ENCODE data around the gene CYP46A1. TPM values are rescaled to one million over a fixed set of nuclear protein-coding genes. Genes with fewer than 3 reads are reported as not detected.
"Not testable (repeated sequence)": the region's sequence is repeated elsewhere in the genome, so short reads cannot be mapped to it uniquely, and the experiment has no call there.

The CYP46A1 gene
- total RNA-seq, 1 donor from 2014 or later, result 0.05 TPM

GRCh38 chr14:99649219-99649618 lies 34.9 kb upstream of the CYP46A1 start:
- Mint-ChIP-seq H3K27me3 (peaks cover 15% of the 10 kb centered on the region), H3K4me3 (no peak overlapping the region), H3K36me3 (ENCODE audit: low read depth) (no peaks in the 10 kb centered on the region), H3K4me1 (no peaks in the 10 kb centered on the region), H3K27ac (no peak overlapping the region), H3K9me3 (no peaks in the 10 kb centered on the region)
- intact Hi-C loops (cut with micrococcal nuclease), result no loop called here
- DNase-seq, result no peak

GRCh38 chr14:99649643-99650042 lies 34.5 kb upstream of the CYP46A1 start:
- intact Hi-C loops (cut with micrococcal nuclease), result no loop called here
- H3K9me3 Mint-ChIP-seq, result no peaks in the 10 kb centered on the region
- no peak for DNase-seq
- H3K27ac Mint-ChIP-seq, result no peak overlapping the region
- H3K27me3 Mint-ChIP-seq, result peaks cover 15% of the 10 kb centered on the region
- H3K4me3 Mint-ChIP-seq, result no peak overlapping the region
- no peaks in the 10 kb centered on the region for H3K4me1 Mint-ChIP-seq
- H3K36me3 Mint-ChIP-seq (ENCODE audit: low read depth), result no peaks in the 10 kb centered on the region

DNA sequence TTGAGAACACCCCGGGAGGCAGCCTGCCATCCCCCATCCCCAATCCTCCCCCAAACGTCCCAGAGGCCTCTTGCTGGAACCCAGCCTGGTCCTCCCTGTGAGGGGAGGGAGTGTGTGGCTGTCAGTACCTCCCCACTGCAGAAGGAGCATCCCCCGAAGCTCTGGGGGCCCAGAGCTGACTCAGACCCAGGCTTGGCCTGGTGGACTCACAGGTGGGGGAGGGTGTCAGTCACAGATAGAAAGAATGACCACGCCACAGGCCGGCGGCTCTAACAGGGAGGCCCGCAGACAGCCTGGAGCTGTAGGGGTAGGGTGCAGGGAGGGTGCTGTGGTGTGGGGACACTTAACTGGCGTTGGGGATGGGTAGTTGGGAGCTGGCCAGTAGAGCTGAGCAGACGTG lies 33.9 kb upstream of the CYP46A1 start:
- H3K9me3 Mint-ChIP-seq, result no peaks in the 10 kb centered on the region
- intact Hi-C loops (cut with micrococcal nuclease), result no loop called here
- H3K27me3 Mint-ChIP-seq, result peaks cover 16% of the 10 kb centered on the region
- no peaks in the 10 kb centered on the region for H3K36me3 Mint-ChIP-seq (ENCODE audit: low read depth)
- no peak overlapping the region for H3K27ac Mint-ChIP-seq
- no peaks in the 10 kb centered on the region for H3K4me1 Mint-ChIP-seq
- H3K4me3 Mint-ChIP-seq, result no peak overlapping the region
- DNase-seq, result no peak

- Mint-ChIP-seq H3K27ac (no peak overlapping the region), H3K27me3 (peaks cover 10% of the 10 kb centered on the region), H3K36me3 (ENCODE audit: low read depth) (no peaks in the 10 kb centered on the region), H3K4me1 (no peaks in the 10 kb centered on the region), H3K4me3 (no peak overlapping the region), H3K9me3 (no peaks in the 10 kb centered on the region)
- intact Hi-C loops (cut with micrococcal nuclease), result no loop called here
- no peak for DNase-seq
These were observed 31.9 kb upstream of the CYP46A1 start for GRCh38 chr14:99651953-99652746.

DNA sequence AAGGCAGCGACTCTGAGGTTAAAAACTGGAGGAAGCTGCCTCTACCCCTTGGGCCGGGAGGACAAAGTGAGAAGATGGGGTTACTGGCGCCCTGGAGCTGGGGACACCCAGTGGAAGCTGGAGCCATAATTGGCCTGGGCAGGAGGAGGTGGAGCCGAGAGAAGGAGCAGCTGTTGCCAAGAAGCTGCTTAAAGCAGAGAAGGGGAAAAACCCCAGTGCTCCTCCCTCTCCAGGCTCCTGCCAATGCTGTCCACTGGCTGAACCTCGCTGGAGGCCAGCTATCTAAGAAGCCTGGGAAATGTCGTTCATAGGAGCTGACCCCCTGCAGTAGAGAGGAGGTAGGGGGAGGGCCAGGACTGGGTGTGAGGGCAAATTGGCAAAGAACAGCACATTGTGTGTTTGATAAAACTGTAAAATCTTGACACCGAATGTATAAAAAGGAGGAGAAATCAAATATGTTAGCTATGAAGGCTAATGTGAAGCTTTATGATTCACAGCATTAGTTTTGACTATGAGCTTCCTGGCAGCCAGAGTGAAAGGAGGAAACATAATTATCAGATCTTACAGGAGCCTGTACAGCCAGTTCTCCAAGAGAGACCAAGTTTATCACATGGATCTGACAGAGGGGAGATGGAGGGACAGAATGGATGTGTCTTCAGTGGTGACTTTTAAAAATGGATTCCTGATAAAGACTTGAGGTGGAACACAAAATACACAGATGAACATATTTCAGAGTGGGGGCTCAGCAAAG lies 29.7 kb upstream of the CYP46A1 start:
- H3K27me3 Mint-ChIP-seq, result peaks cover 27% of the 10 kb centered on the region
- H3K4me3 Mint-ChIP-seq, result no peak overlapping the region
- H3K4me1 Mint-ChIP-seq, result no peaks in the 10 kb centered on the region
- DNase-seq, result no peak
- intact Hi-C loops (cut with micrococcal nuclease), result no loop called here
- H3K27ac Mint-ChIP-seq, result no peak overlapping the region
- H3K9me3 Mint-ChIP-seq, result no peaks in the 10 kb centered on the region
- H3K36me3 Mint-ChIP-seq (ENCODE audit: low read depth), result no peaks in the 10 kb centered on the region

- peaks cover 34% of the 10 kb centered on the region for H3K27me3 Mint-ChIP-seq
- H3K4me3 Mint-ChIP-seq, result no peak overlapping the region
- H3K27ac Mint-ChIP-seq, result no peak overlapping the region
- no peak for DNase-seq
- H3K36me3 Mint-ChIP-seq (ENCODE audit: low read depth), result no peaks in the 10 kb centered on the region
- intact Hi-C loops (cut with micrococcal nuclease), result no loop called here
- H3K4me1 Mint-ChIP-seq, result no peaks in the 10 kb centered on the region
- no peaks in the 10 kb centered on the region for H3K9me3 Mint-ChIP-seq
These were observed 28.6 kb upstream of the CYP46A1 start for GRCh38 chr14:99655521-99655920.

DNA sequence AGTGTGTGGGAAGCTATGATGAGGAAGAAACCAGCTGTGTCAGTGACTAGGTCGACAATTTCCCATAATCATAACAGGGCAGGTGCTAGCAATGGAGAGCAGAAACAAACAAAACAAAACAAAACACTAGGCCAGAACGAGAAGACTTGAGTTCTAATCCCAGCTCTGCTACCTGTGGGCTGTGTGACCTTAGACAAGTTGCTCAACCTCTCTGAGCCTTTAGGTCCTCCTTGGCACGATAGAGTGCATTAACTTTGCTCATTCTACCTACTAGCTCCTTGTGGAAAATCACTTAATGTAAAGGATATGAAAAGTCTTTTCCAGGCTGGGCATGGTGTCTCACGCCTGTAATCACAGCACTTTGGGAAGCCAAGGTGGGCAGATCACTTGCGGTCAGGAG lies 27.9 kb upstream of the CYP46A1 start:
- Mint-ChIP-seq H3K4me1 (peaks cover 1% of the 10 kb centered on the region), H3K9me3 (no peaks in the 10 kb centered on the region), H3K4me3 (no peak overlapping the region), H3K27ac (no peak overlapping the region), H3K36me3 (ENCODE audit: low read depth) (no peaks in the 10 kb centered on the region), H3K27me3 (peaks cover 40% of the 10 kb centered on the region)
- DNase-seq, result no peak
- intact Hi-C loops (cut with micrococcal nuclease), result no loop called here

GRCh38 chr14:99657645-99658155 lies 26.4 kb upstream of the CYP46A1 start:
- Mint-ChIP-seq H3K36me3 (ENCODE audit: low read depth) (no peaks in the 10 kb centered on the region), H3K4me1 (peaks cover 1% of the 10 kb centered on the region), H3K27ac (no peak overlapping the region), H3K4me3 (no peak overlapping the region), H3K9me3 (no peaks in the 10 kb centered on the region), H3K27me3 (peaks cover 53% of the 10 kb centered on the region)
- DNase-seq, result no peak
- intact Hi-C loops (cut with micrococcal nuclease), result no loop called here

GRCh38 chr14:99658218-99658845 lies 25.8 kb upstream of the CYP46A1 start:
- peaks cover 1% of the 10 kb centered on the region for H3K4me1 Mint-ChIP-seq
- no peaks in the 10 kb centered on the region for H3K36me3 Mint-ChIP-seq (ENCODE audit: low read depth)
- no peak for DNase-seq
- H3K4me3 Mint-ChIP-seq, result no peak overlapping the region
- intact Hi-C loops (cut with micrococcal nuclease), result no loop called here
- no peak overlapping the region for H3K27ac Mint-ChIP-seq
- peaks cover 55% of the 10 kb centered on the region for H3K27me3 Mint-ChIP-seq
- no peaks in the 10 kb centered on the region for H3K9me3 Mint-ChIP-seq

- Mint-ChIP-seq H3K9me3 (no peaks in the 10 kb centered on the region), H3K4me1 (peaks cover 1% of the 10 kb centered on the region), H3K4me3 (no peak overlapping the region), H3K27ac (no peak overlapping the region), H3K27me3 (peaks cover 55% of the 10 kb centered on the region), H3K36me3 (ENCODE audit: low read depth) (no peaks in the 10 kb centered on the region)
- intact Hi-C loops (cut with micrococcal nuclease), result no loop called here
- DNase-seq, result no peak
These were observed 24.8 kb upstream of the CYP46A1 start for GRCh38 chr14:99659333-99659741.

DNA sequence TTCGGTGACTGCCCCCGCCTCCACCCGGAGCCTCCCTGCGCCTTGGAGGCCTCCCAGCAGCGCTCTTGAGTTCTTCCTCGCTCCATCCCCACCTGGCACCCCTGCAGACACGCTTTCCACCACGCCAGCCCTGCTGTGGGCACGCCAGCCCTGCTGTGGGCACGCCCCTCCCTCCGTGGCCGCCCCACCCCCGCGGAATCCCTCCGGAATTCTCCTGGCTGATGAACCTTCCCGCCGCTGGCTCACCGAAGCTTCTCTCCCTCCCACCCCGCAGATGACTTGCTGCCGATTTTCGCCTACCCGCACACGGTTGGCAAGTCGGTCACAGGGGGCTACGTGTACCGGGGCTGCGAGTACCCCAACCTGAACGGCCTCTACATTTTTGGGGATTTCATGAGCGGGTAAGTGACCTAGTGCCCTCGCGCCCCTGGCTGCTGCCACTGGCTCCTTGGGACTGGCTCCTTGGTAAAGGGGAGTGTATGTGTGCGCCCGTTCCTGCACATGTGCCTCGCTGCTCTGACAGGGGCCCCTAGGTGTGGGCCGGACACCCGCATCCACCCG lies 24.0 kb upstream of the CYP46A1 start:
- Mint-ChIP-seq H3K36me3 (ENCODE audit: low read depth) (no peaks in the 10 kb centered on the region), H3K9me3 (no peaks in the 10 kb centered on the region), H3K27me3 (peaks cover 49% of the 10 kb centered on the region), H3K27ac (no peak overlapping the region), H3K4me3 (no peak overlapping the region), H3K4me1 (peaks cover 1% of the 10 kb centered on the region)
- intact Hi-C loops (cut with micrococcal nuclease), result no loop called here
- no peak for DNase-seq

DNA sequence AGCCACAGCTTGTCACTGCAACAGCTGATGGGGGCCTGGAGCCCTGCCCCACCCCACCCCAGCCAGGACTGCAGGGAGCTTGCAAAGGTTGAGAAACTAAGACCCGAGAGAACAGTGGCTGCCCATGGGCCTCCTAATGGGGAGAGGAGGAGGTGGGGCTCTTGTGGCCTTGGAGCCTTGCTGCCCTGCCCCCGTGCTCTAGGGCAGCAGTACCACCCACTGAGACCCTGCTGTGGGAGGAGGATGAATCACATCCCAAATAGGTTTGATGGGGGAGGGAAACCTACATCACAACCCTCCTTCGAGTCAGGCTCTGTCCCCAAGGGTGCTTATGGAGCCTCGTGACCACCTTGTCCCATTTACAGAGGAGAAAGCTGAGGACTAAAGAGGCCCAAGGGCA lies 23.3 kb upstream of the CYP46A1 start:
- Mint-ChIP-seq H3K9me3 (no peaks in the 10 kb centered on the region), H3K4me3 (no peak overlapping the region), H3K36me3 (ENCODE audit: low read depth) (no peaks in the 10 kb centered on the region), H3K27me3 (peaks cover 47% of the 10 kb centered on the region), H3K27ac (no peak overlapping the region), H3K4me1 (peaks cover 1% of the 10 kb centered on the region)
- DNase-seq, result no peak
- intact Hi-C loops (cut with micrococcal nuclease), result no loop called here

GRCh38 chr14:99661206-99661605 lies 22.9 kb upstream of the CYP46A1 start:
- H3K27me3 Mint-ChIP-seq, result peaks cover 45% of the 10 kb centered on the region
- H3K27ac Mint-ChIP-seq; DNase-seq; H3K4me3 Mint-ChIP-seq; H3K9me3 Mint-ChIP-seq; intact Hi-C loops (cut with micrococcal nuclease); H3K4me1 Mint-ChIP-seq; H3K36me3 Mint-ChIP-seq (ENCODE audit: low read depth): not testable (repeated sequence)

DNA sequence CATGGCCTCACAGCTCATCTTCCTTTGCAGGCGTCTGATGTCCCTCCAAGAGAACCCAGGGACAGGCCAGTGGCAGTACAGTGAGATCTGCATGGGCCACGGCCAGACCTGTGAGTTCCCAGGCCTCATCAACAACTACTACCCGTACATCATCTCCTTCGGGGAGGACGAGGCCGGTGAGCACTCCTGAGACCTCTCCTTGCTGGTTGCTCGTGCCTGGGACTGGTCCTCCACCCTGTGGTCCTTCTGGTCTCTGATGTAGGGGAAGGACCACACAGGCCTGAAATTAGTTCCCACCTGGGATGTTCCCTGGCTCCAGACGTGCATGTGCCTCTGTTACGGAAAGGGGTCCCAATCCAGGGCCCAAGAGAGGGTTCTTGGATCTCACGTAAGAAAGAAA lies 21.3 kb upstream of the CYP46A1 start:
- Mint-ChIP-seq H3K27ac (no peak overlapping the region), H3K4me3 (no peak overlapping the region), H3K9me3 (no peaks in the 10 kb centered on the region), H3K4me1 (peaks cover 1% of the 10 kb centered on the region), H3K36me3 (ENCODE audit: low read depth) (no peaks in the 10 kb centered on the region), H3K27me3 (peaks cover 40% of the 10 kb centered on the region)
- intact Hi-C loops (cut with micrococcal nuclease), result no loop called here
- no peak for DNase-seq

Measured in activated CD4-positive, alpha-beta T cell treated with anti-CD3 and anti-CD28 coated beads, Interleukin-2, amount 10 ng/mL, durations not matched to agents 24 days and 14 days (primary cell).